Body of pancreas (tissue), 4 donors: ENCODE measurements around the gene HTR6. TPM values are rescaled to one million over a fixed set of nuclear protein-coding genes. Genes with fewer than 3 reads are reported as not detected.
"Not testable (repeated sequence)": the region's sequence is repeated elsewhere in the genome, so short reads cannot be mapped to it uniquely, and the experiment has no call there.

Experiments
- ATAC-seq: fragments of 150-250 bp; one replicate; pipeline ENCODE4 v1.9.1; 2016
- DNase-seq, 4 donors: peaks; one replicate each; pipeline ENCODE4 v3.0.0-alpha.2; 2019
- H3K27ac ChIP-seq, 4 donors: fragments of 200-600 bp; sonication (generic); 1 replicate in 3 of 4; 2 replicates in 1 of 4; pipeline versions ENCODE4 v1.5.1 to v1.6.1; 2016 to 2019; ENCODE audit warnings: mild to moderate bottlenecking in 1 of 4, mixed read lengths in 1 of 4, moderate library complexity in 1 of 4
- H3K27me3 ChIP-seq, 2 donors: fragments of 200-600 bp; sonication (generic); one replicate each; pipeline ENCODE4 v1.6.0; 2016; ENCODE audit warnings: mild to moderate bottlenecking in 1 of 2
- H3K36me3 ChIP-seq, 2 donors: fragments of 200-600 bp; sonication (generic); replicated peaks in 1 of 2; 2 replicates each; pipeline ENCODE4 v1.5.1; 2016; ENCODE audit warnings: low read depth in 2 of 2; ENCODE audit not compliant: insufficient read depth in 1 of 2
- H3K4me1 ChIP-seq: fragments of 200-600 bp; sonication (generic); one replicate; pipeline ENCODE4 v1.6.0; 2016
- H3K4me3 ChIP-seq, 2 donors: fragments of 200-600 bp; sonication (generic); 1 replicate in 1 of 2; 2 replicates in 1 of 2; pipeline ENCODE4 v1.5.1; 2016 to 2019
- H3K9me3 ChIP-seq, 3 donors: fragments of 200-600 bp; sonication (generic); 1 replicate in 2 of 3; 2 replicates in 1 of 3; pipeline ENCODE4 v1.5.1; 2016
- CTCF ChIP-seq, 7 experiments: fragments of 450-650 bp in 4 of 7; fragments of 200-600 bp in 3 of 7; sonication (generic) in 3 of 7; IDR thresholded peaks; one replicate each; pipeline ENCODE4 v1.5.1; 2016 to 2019; ENCODE audit warnings: antibody characterized with exemption in 7 of 7
- POLR2A ChIP-seq, 3 donors: fragments of 450-650 bp; IDR thresholded peaks; one replicate each; pipeline ENCODE4 v1.6.1; 2016; ENCODE audit warnings: antibody characterized with exemption in 3 of 3, mild to moderate bottlenecking in 2 of 3
- WGBS, 2 donors: methylation state at CpG; one replicate each; pipeline ENCODE4 v1.1.5; 2017; 5-methylcytosine and 5-hydroxymethylcytosine counted together
- intact Hi-C: fragments of 100-400 bp; cut with DNase I; formaldehyde crosslinking; loops from one replicate; pipeline ENCODE4 v1.15.1; 2023
- total RNA-seq, 2 donors: library from RNA; depleted of rRNA; stranded (reverse); fragments of >200 nt; gene quantifications; one replicate each; pipeline ENCODE4 v1.1.0, GENCODE V29; 2016

The HTR6 gene
- total RNA-seq, 2 donors from 2014 or later = not detected

GRCh38 chr1:19636065-19636464 lies 28.6 kb upstream of the HTR6 start:
- Histone ChIP-seq H3K27me3 (no peaks in the 10 kb centered on the region), H3K36me3 (no peaks in the 10 kb centered on the region), H3K9me3 (no peaks in the 10 kb centered on the region), H3K4me3 (no peak overlapping the region), H3K4me1 (no peaks in the 10 kb centered on the region), H3K27ac (no peak overlapping the region)
- ATAC-seq (no peak), DNase-seq (no peak)
- 78 to 82% methylated on average over 5 of the region's 5 CpGs for WGBS, 2 donors
- TF ChIP-seq CTCF (IDR thresholded peaks at IDR 0.05) (no peak), POLR2A (IDR thresholded peaks at IDR 0.05) (no peak)
- intact Hi-C loops = no loop called here

- H3K4me3 ChIP-seq, H3K4me1 ChIP-seq, ATAC-seq, H3K9me3 ChIP-seq, DNase-seq, H3K36me3 ChIP-seq, intact Hi-C loops, H3K27ac ChIP-seq, H3K27me3 ChIP-seq: not testable (repeated sequence)
- 87 to 88% methylated on average over 10 of the region's 10 CpGs for WGBS, 2 donors
Measured at GRCh38 chr1:19636749-19637148, 27.9 kb upstream of the HTR6 start.

- no peak overlapping the region for H3K4me3 ChIP-seq
- H3K4me1 ChIP-seq = no peaks in the 10 kb centered on the region
- H3K9me3 ChIP-seq = no peaks in the 10 kb centered on the region
- 83 to 84% methylated on average over 10 of the region's 10 CpGs for WGBS, 2 donors
- H3K27ac ChIP-seq = no peak overlapping the region
- no peaks in the 10 kb centered on the region for H3K36me3 ChIP-seq
- no peaks in the 10 kb centered on the region for H3K27me3 ChIP-seq
- TF ChIP-seq CTCF (IDR thresholded peaks at IDR 0.05) = no peak
- TF ChIP-seq POLR2A (IDR thresholded peaks at IDR 0.05) = no peak
- intact Hi-C loops = no loop called here
- DNase-seq (no peak), ATAC-seq (no peak)
Measured at GRCh38 chr1:19637606-19638005, 27.1 kb upstream of the HTR6 start.

- H3K9me3 ChIP-seq, H3K27ac ChIP-seq, H3K36me3 ChIP-seq, H3K4me3 ChIP-seq, DNase-seq, H3K4me1 ChIP-seq, ATAC-seq, H3K27me3 ChIP-seq, intact Hi-C loops: not testable (repeated sequence)
- WGBS, 2 donors = 77 to 79% methylated on average over 10 of the region's 10 CpGs
Measured at GRCh38 chr1:19639228-19639627, 25.4 kb upstream of the HTR6 start.

GRCh38 chr1:19639999-19640362 lies 24.7 kb upstream of the HTR6 start:
- H3K36me3 ChIP-seq = no peaks in the 10 kb centered on the region
- intact Hi-C loops = no loop called here
- no peaks in the 10 kb centered on the region for H3K27me3 ChIP-seq
- no peaks in the 10 kb centered on the region for H3K9me3 ChIP-seq
- ATAC-seq (no peak), DNase-seq (no peak)
- no peak for TF ChIP-seq CTCF (IDR thresholded peaks at IDR 0.05)
- no peak for TF ChIP-seq POLR2A (IDR thresholded peaks at IDR 0.05)
- H3K4me3 ChIP-seq = no peak overlapping the region
- no peak overlapping the region for H3K27ac ChIP-seq
- H3K4me1 ChIP-seq = peaks cover 12% of the 10 kb centered on the region
- 49 to 74% methylated on average over 3 of the region's 3 CpGs for WGBS, 2 donors
